ENCODE results near the gene DENND10.

DENND10 gene, protein sequence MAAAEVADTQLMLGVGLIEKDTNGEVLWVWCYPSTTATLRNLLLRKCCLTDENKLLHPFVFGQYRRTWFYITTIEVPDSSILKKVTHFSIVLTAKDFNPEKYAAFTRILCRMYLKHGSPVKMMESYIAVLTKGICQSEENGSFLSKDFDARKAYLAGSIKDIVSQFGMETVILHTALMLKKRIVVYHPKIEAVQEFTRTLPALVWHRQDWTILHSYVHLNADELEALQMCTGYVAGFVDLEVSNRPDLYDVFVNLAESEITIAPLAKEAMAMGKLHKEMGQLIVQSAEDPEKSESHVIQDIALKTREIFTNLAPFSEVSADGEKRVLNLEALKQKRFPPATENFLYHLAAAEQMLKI

DNA sequence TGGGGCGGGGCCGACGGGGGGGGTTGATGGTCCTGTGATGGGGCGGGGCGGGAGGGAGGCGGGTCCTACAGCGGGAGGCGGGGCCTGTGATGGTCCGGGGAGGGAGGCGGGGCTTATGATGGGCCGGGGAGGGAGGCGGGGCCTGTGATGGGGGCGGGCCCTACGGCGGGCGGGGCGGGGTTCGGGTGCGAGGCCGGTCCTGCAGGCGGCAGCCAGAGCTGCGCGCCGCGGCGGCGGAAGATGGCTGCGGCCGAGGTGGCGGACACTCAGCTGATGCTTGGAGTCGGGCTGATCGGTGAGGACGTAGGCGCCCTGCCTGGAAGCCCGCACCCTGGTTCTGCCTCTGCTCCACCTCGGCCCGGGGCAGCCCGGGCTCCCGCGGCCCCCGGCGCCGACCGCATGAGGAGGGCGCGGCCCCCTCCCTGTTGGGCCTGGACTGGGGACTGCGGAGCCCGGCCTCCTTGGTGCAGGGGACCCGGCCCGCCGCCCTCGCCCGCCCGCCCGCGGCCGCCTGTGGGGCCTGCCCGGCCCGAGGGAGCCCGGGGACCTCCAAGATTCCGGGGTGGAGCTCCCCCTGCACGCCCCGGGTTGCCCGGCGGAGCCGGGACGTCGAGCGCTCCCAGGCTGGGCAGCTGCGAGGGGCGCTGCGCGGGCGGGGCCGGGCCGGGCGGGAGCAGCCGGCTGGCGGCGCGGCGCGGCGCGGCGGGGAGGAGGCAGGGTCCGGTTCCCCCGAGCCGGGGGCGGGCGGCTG lies at the start of gene DENND10:
TSS of gene DENND10 (plus strand) at position 211 of the 751 bp plus-strand sequence. CDS start at position 241, 30 bp downstream.
- H3K27me3 ChIP-seq (ENCODE audit: control insufficient read depth, insufficient read depth, low read length) = no peaks in the 10 kb centered on the region
- no peak within 1 kb of the TSS for H3K27ac ChIP-seq (ENCODE audit: low read length)
- no CpG with 5 or more reads among the region's 91 CpGs for WGBS (ENCODE audit: insufficient coverage, insufficient read length)
- no peaks in the 10 kb centered on the region for H3K4me1 ChIP-seq (ENCODE audit: control insufficient read depth, insufficient read depth, low read length)
- peak within 1 kb of the TSS; percentile 99 for H3K4me3 ChIP-seq (ENCODE audit: low read length)
- no peaks in the 10 kb centered on the region for H3K9me3 ChIP-seq (ENCODE audit: control insufficient read depth, insufficient read depth, low read length)
- H3K36me3 ChIP-seq (ENCODE audit: control insufficient read depth, insufficient read depth, low read length) = no peaks in the 10 kb centered on the region; the same call in 1 of the 2 replicates
- DNase-seq (ENCODE audit: low read depth, low spot score) = no peak

- no peak overlapping the region for H3K4me3 ChIP-seq (ENCODE audit: low read length)
- no peaks in the 10 kb centered on the region for H3K27me3 ChIP-seq (ENCODE audit: control insufficient read depth, insufficient read depth, low read length)
- no peaks in the 10 kb centered on the region for H3K9me3 ChIP-seq (ENCODE audit: control insufficient read depth, insufficient read depth, low read length)
- no peak for DNase-seq (ENCODE audit: low read depth, low spot score)
- H3K36me3 ChIP-seq (ENCODE audit: control insufficient read depth, insufficient read depth, low read length) = peaks cover 47% of the 10 kb centered on the region
- WGBS (ENCODE audit: insufficient coverage, insufficient read length) = no CpG with 5 or more reads among the region's 1 CpG
- H3K27ac ChIP-seq (ENCODE audit: low read length) = no peak overlapping the region
- H3K4me1 ChIP-seq (ENCODE audit: control insufficient read depth, insufficient read depth, low read length) = no peaks in the 10 kb centered on the region
These were observed 48.4 kb upstream of the DENND10 start for GRCh38 chr10:119055472-119055871.

GRCh38 chr10:119058010-119058409 lies 45.9 kb upstream of the DENND10 start:
- Histone ChIP-seq H3K4me1 (ENCODE audit: control insufficient read depth, insufficient read depth, low read length) (no peaks in the 10 kb centered on the region), H3K27me3 (ENCODE audit: control insufficient read depth, insufficient read depth, low read length) (no peaks in the 10 kb centered on the region), H3K4me3 (ENCODE audit: low read length) (no peak overlapping the region), H3K27ac (ENCODE audit: low read length) (no peak overlapping the region), H3K36me3 (ENCODE audit: control insufficient read depth, insufficient read depth, low read length) (peaks cover 30% of the 10 kb centered on the region), H3K9me3 (ENCODE audit: control insufficient read depth, insufficient read depth, low read length) (no peaks in the 10 kb centered on the region)
- WGBS (ENCODE audit: insufficient coverage, insufficient read length) = no CpG with 5 or more reads among the region's 11 CpGs
- no peak for DNase-seq (ENCODE audit: low read depth, low spot score)

- WGBS (ENCODE audit: insufficient coverage, insufficient read length) = 100% methylated on average over 1 of the region's 4 CpGs
These were observed 44.4 kb upstream of the DENND10 start for GRCh38 chr10:119059557-119059956.

DNA sequence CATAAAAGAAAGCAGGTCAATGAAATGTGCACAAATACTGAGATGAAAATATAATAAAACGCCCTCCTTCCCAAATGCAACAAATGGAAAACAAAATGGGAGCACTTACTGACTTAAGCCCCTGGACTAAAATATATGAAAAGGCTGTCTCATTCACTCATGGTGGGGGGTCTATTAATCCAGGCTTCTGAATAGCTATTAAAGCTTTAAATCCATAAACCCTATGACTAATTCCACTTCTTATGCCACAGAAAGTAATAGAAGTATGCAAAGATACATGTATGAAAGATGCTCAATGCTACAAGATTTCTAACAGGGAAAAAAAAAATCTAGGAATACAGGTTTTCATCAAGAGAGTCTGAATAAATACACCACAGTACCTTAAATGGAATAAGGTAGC lies 43.8 kb upstream of the DENND10 start:
- no peak for DNase-seq (ENCODE audit: low read depth, low spot score)
- Histone ChIP-seq H3K4me1 (ENCODE audit: control insufficient read depth, insufficient read depth, low read length) (no peaks in the 10 kb centered on the region), H3K36me3 (ENCODE audit: control insufficient read depth, insufficient read depth, low read length) (peaks cover 34% of the 10 kb centered on the region; the same call in 1 of the 2 replicates), H3K4me3 (ENCODE audit: low read length) (no peak overlapping the region), H3K27ac (ENCODE audit: low read length) (no peak overlapping the region), H3K9me3 (ENCODE audit: control insufficient read depth, insufficient read depth, low read length) (no peaks in the 10 kb centered on the region), H3K27me3 (ENCODE audit: control insufficient read depth, insufficient read depth, low read length) (no peaks in the 10 kb centered on the region)
- no CpG with 5 or more reads among the region's 1 CpG for WGBS (ENCODE audit: insufficient coverage, insufficient read length)

More at GRCh38 chr10:119059557-119059956, 44.4 kb upstream of the DENND10 start:
- no peak overlapping the region for H3K27ac ChIP-seq (ENCODE audit: low read length)
- H3K27me3 ChIP-seq (ENCODE audit: control insufficient read depth, insufficient read depth, low read length) = no peaks in the 10 kb centered on the region
- DNase-seq (ENCODE audit: low read depth, low spot score) = no peak
- no peaks in the 10 kb centered on the region for H3K4me1 ChIP-seq (ENCODE audit: control insufficient read depth, insufficient read depth, low read length)
- peaks cover 32% of the 10 kb centered on the region for H3K36me3 ChIP-seq (ENCODE audit: control insufficient read depth, insufficient read depth, low read length)
- H3K9me3 ChIP-seq (ENCODE audit: control insufficient read depth, insufficient read depth, low read length) = no peaks in the 10 kb centered on the region
- H3K4me3 ChIP-seq (ENCODE audit: low read length) = no peak overlapping the region

DNA sequence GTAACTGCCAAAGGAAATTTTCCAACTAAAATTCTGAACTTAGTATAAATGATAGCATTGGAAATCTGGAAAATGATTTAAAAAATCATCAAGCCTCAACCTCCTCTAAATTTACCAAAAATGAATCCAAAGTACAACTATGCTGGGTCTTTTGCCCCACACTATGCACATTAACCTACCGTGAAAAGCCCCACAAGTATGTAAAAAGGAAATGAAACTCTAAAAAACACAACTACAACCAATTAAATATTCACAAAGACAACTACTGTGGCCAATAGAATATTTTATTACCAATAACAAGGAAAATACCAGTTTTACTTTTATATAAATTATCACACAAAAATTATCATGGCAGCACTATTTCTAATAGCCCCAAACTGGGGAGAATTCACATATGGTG lies 42.6 kb upstream of the DENND10 start:
- Histone ChIP-seq H3K27ac (ENCODE audit: low read length) (no peak overlapping the region), H3K4me3 (ENCODE audit: low read length) (no peak overlapping the region), H3K4me1 (ENCODE audit: control insufficient read depth, insufficient read depth, low read length) (no peaks in the 10 kb centered on the region), H3K36me3 (ENCODE audit: control insufficient read depth, insufficient read depth, low read length) (peaks cover 38% of the 10 kb centered on the region; the same call in 1 of the 2 replicates), H3K27me3 (ENCODE audit: control insufficient read depth, insufficient read depth, low read length) (no peaks in the 10 kb centered on the region), H3K9me3 (ENCODE audit: control insufficient read depth, insufficient read depth, low read length) (no peaks in the 10 kb centered on the region)
- WGBS (ENCODE audit: insufficient coverage, insufficient read length) = no CpG with 5 or more reads among the region's 1 CpG
- no peak for DNase-seq (ENCODE audit: low read depth, low spot score)

DNA sequence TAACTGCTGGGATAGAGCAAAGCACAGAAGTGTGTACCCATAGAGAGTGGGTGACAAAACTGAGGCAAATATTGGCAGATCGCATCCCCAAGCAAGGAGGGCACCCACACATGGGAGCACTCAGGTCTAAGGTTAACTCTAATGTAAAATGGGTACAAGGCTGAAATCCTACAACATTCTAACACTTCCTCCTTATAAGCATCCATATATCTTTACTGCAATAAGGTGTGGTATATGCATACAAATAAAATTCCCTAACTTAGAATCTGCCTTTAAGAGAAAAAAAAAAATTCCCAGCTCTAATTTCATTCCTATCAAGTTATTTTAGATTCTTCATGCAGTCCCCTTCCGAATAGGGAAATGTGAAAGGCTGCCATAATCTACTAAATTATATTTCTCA lies 42.0 kb upstream of the DENND10 start:
- Histone ChIP-seq H3K4me1 (ENCODE audit: control insufficient read depth, insufficient read depth, low read length) (no peaks in the 10 kb centered on the region), H3K27me3 (ENCODE audit: control insufficient read depth, insufficient read depth, low read length) (no peaks in the 10 kb centered on the region), H3K4me3 (ENCODE audit: low read length) (no peak overlapping the region), H3K9me3 (ENCODE audit: control insufficient read depth, insufficient read depth, low read length) (no peaks in the 10 kb centered on the region), H3K36me3 (ENCODE audit: control insufficient read depth, insufficient read depth, low read length) (peaks cover 40% of the 10 kb centered on the region), H3K27ac (ENCODE audit: low read length) (no peak overlapping the region)
- no peak for DNase-seq (ENCODE audit: low read depth, low spot score)
- WGBS (ENCODE audit: insufficient coverage, insufficient read length) = no CpG with 5 or more reads among the region's 2 CpGs

DNA sequence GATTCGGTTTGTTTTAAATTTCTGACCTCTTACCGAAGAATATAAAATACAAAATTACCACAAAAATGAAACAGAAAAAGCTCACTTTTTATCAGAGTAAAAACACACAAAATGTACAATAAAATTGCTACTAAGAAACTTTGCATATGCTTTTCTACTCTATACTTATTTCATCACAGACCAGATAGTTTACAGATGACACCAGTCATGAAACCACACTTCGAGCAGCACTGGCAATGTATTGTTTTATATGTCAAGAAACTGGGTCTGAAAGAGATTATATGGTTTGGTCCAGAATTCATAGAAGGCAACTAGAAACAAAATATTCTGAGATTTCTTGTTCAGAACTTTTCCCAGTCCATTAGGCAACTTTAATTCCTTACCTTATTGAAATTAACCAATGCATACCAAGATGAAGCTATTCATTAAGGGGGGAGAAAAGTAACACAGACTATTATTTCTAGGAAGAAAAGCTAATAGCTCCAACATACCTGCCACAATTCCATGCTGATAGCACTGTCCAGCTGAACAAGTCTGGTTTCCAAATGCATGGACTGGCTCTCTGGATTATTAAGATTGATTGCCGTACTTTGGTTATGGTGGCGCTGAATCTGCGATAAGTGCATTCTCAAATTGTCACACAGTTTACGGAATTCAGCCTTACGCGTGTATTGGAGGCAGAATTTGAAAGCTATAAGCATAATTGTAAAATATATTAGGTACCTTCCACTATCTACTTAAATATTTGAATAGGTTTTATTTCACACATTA lies 33.3 kb upstream of the DENND10 start:
- H3K9me3 ChIP-seq (ENCODE audit: control insufficient read depth, insufficient read depth, low read length) = no peaks in the 10 kb centered on the region
- no peak overlapping the region for H3K27ac ChIP-seq (ENCODE audit: low read length)
- H3K4me1 ChIP-seq (ENCODE audit: control insufficient read depth, insufficient read depth, low read length) = no peaks in the 10 kb centered on the region
- no peaks in the 10 kb centered on the region for H3K27me3 ChIP-seq (ENCODE audit: control insufficient read depth, insufficient read depth, low read length)
- no peak for DNase-seq (ENCODE audit: low read depth, low spot score)
- no CpG with 5 or more reads among the region's 9 CpGs for WGBS (ENCODE audit: insufficient coverage, insufficient read length)
- H3K4me3 ChIP-seq (ENCODE audit: low read length) = no peak overlapping the region
- H3K36me3 ChIP-seq (ENCODE audit: control insufficient read depth, insufficient read depth, low read length) = peaks cover 17% of the 10 kb centered on the region

GRCh38 chr10:119073584-119073983 lies 30.3 kb upstream of the DENND10 start:
- Histone ChIP-seq H3K36me3 (ENCODE audit: control insufficient read depth, insufficient read depth, low read length) (peaks cover 7% of the 10 kb centered on the region; the same call in 1 of the 2 replicates), H3K4me3 (ENCODE audit: low read length) (no peak overlapping the region), H3K9me3 (ENCODE audit: control insufficient read depth, insufficient read depth, low read length) (no peaks in the 10 kb centered on the region), H3K27ac (ENCODE audit: low read length) (no peak overlapping the region), H3K4me1 (ENCODE audit: control insufficient read depth, insufficient read depth, low read length) (no peaks in the 10 kb centered on the region), H3K27me3 (ENCODE audit: control insufficient read depth, insufficient read depth, low read length) (no peaks in the 10 kb centered on the region)
- WGBS (ENCODE audit: insufficient coverage, insufficient read length) = no CpG with 5 or more reads among the region's 6 CpGs
- DNase-seq (ENCODE audit: low read depth, low spot score) = no peak

Data from iPS DF 6.9 (cell line).